DND-41 (cell line): Measurements from ENCODE around the gene LIX1.

Experiments
- CTCF ChIP-seq: IDR thresholded peaks from 2 replicates; pipeline ENCODE4 v1.5.1; 2012; ENCODE audit warnings: borderline replicate concordance, low read length, moderate library complexity, mild to moderate bottlenecking; ENCODE audit not compliant: poor library complexity, severe bottlenecking; ENCODE audit errors: extremely low read depth
- EZH2 ChIP-seq: IDR thresholded peaks from 3 replicates; pipeline ENCODE4 v1.6.1; 2012; ENCODE audit warnings: borderline replicate concordance, low read depth, mild to moderate bottlenecking, moderate library complexity, low read length, inconsistent platforms; ENCODE audit not compliant: severe bottlenecking

DNA sequence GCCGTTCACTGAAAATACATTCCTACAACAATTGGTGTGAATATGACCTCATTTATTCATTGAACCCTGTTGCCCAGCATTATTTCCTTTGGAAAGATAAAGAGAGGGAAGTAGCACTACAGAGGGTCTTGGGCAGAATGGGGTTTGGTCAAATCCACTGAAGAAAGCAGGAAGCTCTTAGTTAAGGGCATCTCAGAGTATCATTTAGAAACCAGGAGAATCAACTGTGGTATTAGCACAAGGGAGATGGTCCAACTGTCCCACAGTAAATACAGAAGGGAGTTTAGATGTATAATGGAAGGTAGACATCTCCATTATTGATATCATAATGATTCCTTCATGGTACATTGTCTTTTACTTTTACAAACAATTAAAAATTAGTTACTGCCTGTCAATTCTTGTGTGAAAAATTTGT, 47.1 kb downstream of the LIX1 start:
- no peak for TF ChIP-seq CTCF
- no peak for TF ChIP-seq EZH2
